Natural killer cell (primary cell): ENCODE measurements around the gene EEF2. TPM values are rescaled to one million over a fixed set of nuclear protein-coding genes. Genes with fewer than 3 reads are reported as not detected.

ENCODE experiments used
- ATAC-seq, 3 donors: fragments of 150-1000 bp in 2 of 3; fragments of 200-7000 bp in 1 of 3; cut with Tn5 transposase; 1 replicate in 1 of 3; 2 replicates in 2 of 3; pipeline ENCODE4 v1.10.0; 2021; ENCODE audit warnings: mild to moderate bottlenecking in 2 of 3, moderate library complexity in 2 of 3
- DNase-seq, 2 donors: peaks; one replicate each; pipeline versions ENCODE4 v3.0.0 to v3.0.0-alpha.2; 2013 to 2021; ENCODE audit warnings: mixed read lengths in 1 of 2
- H3K27ac ChIP-seq: one replicate; pipeline ENCODE4 v1.5.1; 2013; ENCODE audit warnings: mild to moderate bottlenecking, low read length
- H3K27me3 ChIP-seq: one replicate; pipeline ENCODE4 v1.6.1; 2013; ENCODE audit warnings: low read length; ENCODE audit not compliant: control insufficient read depth, insufficient read depth
- H3K36me3 ChIP-seq: one replicate; pipeline ENCODE4 v1.6.1; 2013; ENCODE audit warnings: low read length; ENCODE audit not compliant: control insufficient read depth, insufficient read depth
- H3K4me1 ChIP-seq: one replicate; pipeline ENCODE4 v1.6.1; 2013; ENCODE audit warnings: low read length; ENCODE audit not compliant: control insufficient read depth, insufficient read depth
- H3K4me3 ChIP-seq: one replicate; pipeline ENCODE4 v1.5.1; 2013; ENCODE audit warnings: low read length
- H3K9me3 ChIP-seq: one replicate; pipeline ENCODE4 v1.6.1; 2013; ENCODE audit warnings: low read length; ENCODE audit not compliant: control insufficient read depth, insufficient read depth
- H3K27ac Mint-ChIP-seq, 2 donors: one replicate each; pipeline ENCODE4 v1.8.0; 2022; ENCODE audit warnings: mild to moderate bottlenecking in 2 of 2, mixed read lengths in 2 of 2, moderate library complexity in 1 of 2
- H3K27me3 Mint-ChIP-seq, 2 donors: one replicate each; pipeline ENCODE4 v1.8.0; 2022; ENCODE audit warnings: low read depth in 2 of 2, mixed read lengths in 2 of 2
- H3K36me3 Mint-ChIP-seq: one replicate; pipeline ENCODE4 v1.8.0; 2022; ENCODE audit warnings: mixed read lengths
- H3K4me1 Mint-ChIP-seq, 2 donors: one replicate each; pipeline ENCODE4 v1.8.0; 2022; ENCODE audit warnings: mixed read lengths in 2 of 2
- H3K4me3 Mint-ChIP-seq: one replicate; pipeline ENCODE4 v1.8.0; 2022; ENCODE audit warnings: mild to moderate bottlenecking, moderate library complexity, mixed read lengths
- H3K9me3 Mint-ChIP-seq, 2 donors: one replicate each; pipeline ENCODE4 v1.8.0; 2022; ENCODE audit warnings: mixed read lengths in 2 of 2
- CTCF ChIP-seq: fragments of 200-600 bp; IDR thresholded peaks from one replicate; pipeline ENCODE4 v1.8.0; 2022; ENCODE audit warnings: antibody characterized with exemption
- WGBS: methylation state at CpG from one replicate; pipeline ENCODE4 v1.1.7; 2013; ENCODE audit warnings: missing lambda C conversion rate; ENCODE audit not compliant: insufficient coverage; 5-methylcytosine and 5-hydroxymethylcytosine counted together
- intact Hi-C: fragments of 100-400 bp; cut with micrococcal nuclease; formaldehyde crosslinking; loops from one replicate; pipeline ENCODE4 v1.14.2; 2022
- total RNA-seq, 4 donors: library from RNA; stranded (reverse); fragments of 120-200 nt in 1 of 4; gene quantifications; one replicate each; pipeline versions ENCODE4 v1.2.3 to v1.2.4, GENCODE V29; 2013 to 2022

EEF2 gene
- total RNA-seq, 3 donors from 2014 or later (not counting 1 experiment from before 2014, with no cell fraction given) = 1,302 to 1,442 (median 1,437) TPM

- ATAC-seq (no peak), DNase-seq (no peak)
- Histone ChIP-seq H3K9me3 (no peaks in the 10 kb centered on the region), H3K27me3 (no peaks in the 10 kb centered on the region), H3K4me3 (no peak overlapping the region), H3K4me1 (peaks cover 12% of the 10 kb centered on the region), H3K27ac (no peak overlapping the region), H3K36me3 (peaks cover 49% of the 10 kb centered on the region)
- Mint-ChIP-seq H3K27me3 (no peaks in the 10 kb centered on the region), H3K9me3 (no peaks in the 10 kb centered on the region), H3K27ac (peak overlapping the region in 1 of 2 donors; percentile 46), H3K4me3 (no peak overlapping the region), H3K4me1 (peaks cover 5 to 13% of the 10 kb centered on the region in 2 donors), H3K36me3 (no peaks in the 10 kb centered on the region)
- intact Hi-C loops = no loop called here
- WGBS = 90% methylated on average over 7 of the region's 8 CpGs
- no peak for TF ChIP-seq CTCF
Observed at GRCh38 chr19:3975144-3975543, 10.1 kb downstream of the EEF2 start.

- ATAC-seq (peak; percentile 95 to 99 (median 96)), DNase-seq (peak; percentile 91 to 92)
- Mint-ChIP-seq H3K36me3 (no peaks in the 10 kb centered on the region), H3K27me3 (no peaks in the 10 kb centered on the region), H3K4me1 (peaks cover 22 to 29% of the 10 kb centered on the region in 2 donors), H3K9me3 (no peaks in the 10 kb centered on the region), H3K27ac (peak within 1 kb of the TSS; percentile 77 to 87), H3K4me3 (peak within 1 kb of the TSS; percentile 91)
- Histone ChIP-seq H3K36me3 (peaks cover 29% of the 10 kb centered on the region), H3K4me1 (peaks cover 28% of the 10 kb centered on the region), H3K27ac (peak within 1 kb of the TSS; percentile 87), H3K4me3 (peak within 1 kb of the TSS; percentile 100), H3K27me3 (no peaks in the 10 kb centered on the region), H3K9me3 (no peaks in the 10 kb centered on the region)
- TF ChIP-seq CTCF = no peak
- intact Hi-C loops = loop anchor here (1.0 kb wide), 1 partner anchor 14 kb away; the partner anchor contains the start of gene EEF2
- under 1% methylated on average over 73 of the region's 73 CpGs for WGBS
Observed at GRCh38 chr19:3970808-3971598, 14.3 kb downstream of the EEF2 start, which contains the start of gene DAPK3. TSS of gene DAPK3 (minus strand) at chr19:3971099. CDS start at chr19:3969735, 1,364 bp downstream.

- intact Hi-C loops = no loop called here
- WGBS = 2% methylated on average over 21 of the region's 22 CpGs
Observed at GRCh38 chr19:3970313-3970807, 14.9 kb downstream of the EEF2 start.

More at GRCh38 chr19:3970313-3970807, 14.9 kb downstream of the EEF2 start:
- peaks cover 25% of the 10 kb centered on the region for H3K36me3 ChIP-seq
- H3K27ac ChIP-seq = peak overlapping the region; percentile 87
- peak overlapping the region; percentile 100 for H3K4me3 ChIP-seq
- H3K27ac Mint-ChIP-seq = peak overlapping the region; percentile 77 to 87
- H3K27me3 Mint-ChIP-seq = no peaks in the 10 kb centered on the region
- H3K9me3 ChIP-seq = no peaks in the 10 kb centered on the region
- H3K9me3 Mint-ChIP-seq = no peaks in the 10 kb centered on the region
- DNase-seq (no peak), ATAC-seq (no peak)
- H3K36me3 Mint-ChIP-seq = no peaks in the 10 kb centered on the region
- no peak for TF ChIP-seq CTCF
- peaks cover 22 to 29% of the 10 kb centered on the region in 2 donors for H3K4me1 Mint-ChIP-seq
- H3K4me3 Mint-ChIP-seq = peak overlapping the region; percentile 91
- peaks cover 28% of the 10 kb centered on the region for H3K4me1 ChIP-seq
- H3K27me3 ChIP-seq = no peaks in the 10 kb centered on the region
